Cerebellar nuclear complex (tissue), 1 donor: ENCODE results near the gene KIF25.
"Not testable (repeated sequence)": the region's sequence is repeated elsewhere in the genome, so short reads cannot be mapped to it uniquely, and the experiment has no call there.

Source experiments
- DNase-seq, 2 experiments: peaks; one replicate each; lab custom pipeline; 2025; lab: John Stamatoyannopoulos, UW

KIF25 gene

DNA sequence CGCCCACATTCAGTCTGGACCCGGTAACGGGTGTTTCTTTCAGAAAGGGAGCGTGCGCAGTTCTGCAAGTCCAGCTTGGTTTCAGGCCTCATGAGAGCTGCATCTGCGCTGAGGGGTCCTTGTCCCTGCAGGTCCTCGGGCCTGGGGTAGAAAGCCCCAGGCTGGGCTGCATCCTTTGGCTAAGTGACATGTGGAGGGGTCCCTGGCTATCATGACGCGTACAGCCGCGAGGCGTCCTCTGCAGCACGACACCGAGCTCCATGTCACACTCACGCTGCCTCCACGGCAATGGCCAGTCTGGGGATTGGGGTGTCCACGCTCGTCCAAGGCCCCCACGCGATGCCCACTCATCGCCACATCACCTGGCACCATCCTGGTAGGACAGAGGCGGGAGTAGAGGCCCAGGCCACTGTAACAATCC is 1.7 kb upstream of the KIF25 start:
- no peak for DNase-seq

DNA sequence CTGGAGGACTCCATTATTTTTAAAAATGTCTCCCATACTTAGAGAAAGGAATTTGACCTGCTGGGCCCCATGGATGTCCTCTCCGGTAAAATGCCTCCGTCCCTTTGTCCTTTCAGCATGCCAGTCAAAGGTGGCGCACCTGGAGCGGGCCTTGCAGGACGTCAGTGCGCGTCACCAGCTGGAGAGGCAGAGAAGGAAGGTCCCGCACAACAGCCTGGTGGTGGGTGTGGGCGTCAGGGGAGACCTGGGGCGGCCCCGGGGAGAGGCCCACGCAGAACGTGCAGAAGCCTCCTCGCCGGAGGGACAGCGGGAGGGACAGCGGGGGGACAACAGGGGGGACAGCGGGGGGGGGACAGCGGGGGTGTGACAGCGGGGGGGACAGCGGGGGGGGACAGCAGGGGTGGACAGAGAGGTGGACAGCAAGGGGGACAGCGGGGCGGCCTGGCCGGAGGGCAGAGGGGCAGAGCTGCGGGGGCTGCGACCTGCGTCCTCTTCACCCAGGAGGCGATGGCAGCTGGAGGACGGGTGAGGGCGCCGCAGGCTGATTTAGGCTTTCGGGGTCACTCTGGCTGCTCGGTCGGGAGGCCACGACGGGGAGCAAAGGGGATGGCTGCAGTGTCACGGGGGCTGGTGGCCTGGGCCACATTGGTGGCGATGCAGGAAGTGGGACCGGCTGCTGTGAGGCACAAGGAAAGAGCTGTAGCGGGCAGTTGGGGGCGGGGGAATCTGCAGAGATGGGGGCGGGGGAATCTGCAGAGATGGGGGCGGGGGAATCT is 859 bp upstream of the KIF25 start:
- DNase-seq: no peak

DNA sequence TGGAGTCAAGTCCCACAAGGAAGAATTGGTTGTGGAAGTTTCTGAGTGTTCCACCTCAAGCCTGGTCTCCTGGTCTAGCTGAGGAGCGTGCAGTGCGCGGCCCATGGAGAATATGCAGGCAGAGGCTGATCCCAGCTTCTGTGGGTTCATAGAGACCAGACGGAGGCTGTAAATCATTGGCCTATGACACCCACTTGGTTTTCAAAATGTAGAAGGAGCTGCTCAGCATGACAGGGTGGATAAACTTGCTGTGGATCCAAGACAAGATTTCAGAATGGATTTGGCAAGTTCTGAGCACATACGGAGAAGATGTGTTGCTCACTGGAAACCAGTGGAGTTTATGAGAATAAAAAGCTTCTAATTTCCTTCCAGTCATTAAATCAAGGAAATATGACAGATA is 744 bp downstream of the KIF25 start:
- DNase-seq: no peak

DNA sequence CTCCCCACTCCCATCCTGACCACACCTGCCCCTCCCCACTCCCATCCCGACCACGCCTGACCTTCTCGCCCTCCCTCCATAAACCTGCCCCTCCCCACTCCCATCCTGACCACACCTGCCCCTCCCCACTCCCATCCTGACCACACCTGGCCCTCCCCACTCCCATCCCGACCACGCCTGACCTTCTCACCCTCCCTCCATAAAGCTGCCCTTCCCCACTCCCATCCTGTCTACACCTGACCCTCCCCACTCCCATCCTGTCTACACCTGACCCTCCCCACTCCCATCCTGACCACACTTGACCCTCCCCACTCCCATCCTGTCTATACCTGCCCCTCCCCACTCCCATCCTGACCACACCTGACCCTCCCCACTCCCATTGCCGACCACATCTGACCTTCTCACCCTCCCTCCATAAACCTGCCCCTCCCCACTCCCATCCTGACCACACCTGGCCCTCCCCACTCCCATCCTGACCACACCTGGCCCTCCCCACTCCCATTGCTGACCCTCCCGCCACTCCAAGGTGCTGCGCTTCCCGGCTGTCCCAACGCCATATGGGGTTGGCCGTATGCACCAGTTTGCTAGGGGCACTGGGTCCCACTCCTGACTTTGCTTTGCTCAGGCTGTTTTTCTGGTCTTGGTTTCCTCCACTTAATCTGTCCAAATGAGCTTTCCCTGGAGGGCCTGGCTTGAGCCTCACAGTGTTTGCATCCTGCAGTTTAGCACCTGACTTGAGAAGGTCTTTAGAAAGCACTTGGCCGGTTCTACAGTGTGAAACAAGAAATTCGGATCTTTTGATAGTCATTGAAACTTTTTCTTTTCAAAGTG is 2.9 kb downstream of the KIF25 start:
- DNase-seq: no peak

DNA sequence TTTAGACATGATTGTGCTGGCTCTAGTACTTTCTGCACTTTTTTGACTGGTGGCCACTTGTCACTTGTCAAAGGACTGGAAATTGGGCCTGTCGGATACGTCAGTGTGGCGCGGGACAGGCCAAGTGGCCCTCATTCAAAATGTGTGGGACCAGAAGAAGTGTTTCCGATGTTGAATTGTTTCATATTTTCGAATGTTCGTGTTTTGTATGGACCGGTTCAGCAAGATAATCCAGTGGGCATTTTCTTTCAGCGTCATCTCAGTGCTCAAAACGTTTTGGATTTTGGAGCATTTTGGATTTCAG is 3.5 kb downstream of the KIF25 start:
- DNase-seq: no peak

DNA sequence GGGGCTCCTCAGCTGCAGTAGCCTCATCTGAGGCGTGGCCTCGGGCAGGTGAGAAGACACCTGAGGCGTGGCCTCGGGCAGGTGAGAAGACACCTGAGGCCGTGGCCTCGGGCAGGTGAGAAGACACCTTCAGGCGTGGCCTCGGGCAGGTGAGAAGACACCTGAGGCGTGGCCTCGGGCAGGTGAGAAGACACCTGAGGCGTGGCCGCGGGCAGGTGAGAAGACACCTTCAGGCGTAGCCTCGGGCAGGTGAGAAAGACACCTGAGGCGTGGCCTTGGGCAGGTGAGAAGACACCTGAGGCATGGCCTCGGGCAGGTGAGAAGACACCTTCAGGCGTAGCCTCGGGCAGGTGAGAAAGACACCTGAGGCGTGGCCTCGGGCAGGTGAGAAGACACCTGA is 4.0 kb downstream of the KIF25 start:
- not testable (repeated sequence) for DNase-seq

DNA sequence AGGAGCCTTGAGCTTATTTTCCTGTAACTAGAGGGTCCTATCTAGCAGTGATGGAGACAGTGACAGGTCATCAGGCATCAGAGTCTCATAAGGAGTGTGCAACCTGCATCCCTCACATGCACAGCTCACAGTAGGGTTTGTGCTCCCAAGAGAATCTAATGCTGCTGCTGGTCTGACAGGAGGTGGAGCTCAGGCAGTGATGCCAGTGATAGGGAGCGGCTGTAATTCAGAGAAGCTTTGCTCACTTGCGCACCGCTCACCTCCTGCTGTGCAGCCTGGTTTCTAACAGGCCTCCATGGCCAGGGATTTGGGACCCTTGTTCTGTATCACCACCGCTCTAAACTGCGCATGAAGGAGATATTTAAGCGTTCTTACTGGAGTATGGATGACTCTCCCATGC is 5.3 kb downstream of the KIF25 start:
- DNase-seq: no peak

DNA sequence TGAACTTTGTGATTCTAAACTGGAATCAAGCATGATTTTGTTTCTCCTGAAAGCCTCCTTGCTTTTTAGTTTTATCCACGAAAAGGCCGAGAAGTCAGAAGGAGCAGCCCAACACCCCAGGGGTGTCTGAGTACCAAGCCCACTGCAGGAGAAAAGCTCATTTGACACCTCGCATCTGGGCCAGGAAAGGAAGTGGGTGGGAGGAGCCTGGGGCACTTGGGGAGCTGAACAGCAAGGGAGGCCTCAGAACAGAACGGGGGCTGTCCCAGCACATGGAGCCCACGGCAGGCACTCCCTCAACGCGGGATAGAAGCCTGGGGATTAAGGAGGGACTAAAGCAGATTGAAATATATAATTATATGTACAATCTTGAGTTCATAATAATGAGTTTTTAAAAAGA is 6.6 kb downstream of the KIF25 start:
- DNase-seq: no peak

DNA sequence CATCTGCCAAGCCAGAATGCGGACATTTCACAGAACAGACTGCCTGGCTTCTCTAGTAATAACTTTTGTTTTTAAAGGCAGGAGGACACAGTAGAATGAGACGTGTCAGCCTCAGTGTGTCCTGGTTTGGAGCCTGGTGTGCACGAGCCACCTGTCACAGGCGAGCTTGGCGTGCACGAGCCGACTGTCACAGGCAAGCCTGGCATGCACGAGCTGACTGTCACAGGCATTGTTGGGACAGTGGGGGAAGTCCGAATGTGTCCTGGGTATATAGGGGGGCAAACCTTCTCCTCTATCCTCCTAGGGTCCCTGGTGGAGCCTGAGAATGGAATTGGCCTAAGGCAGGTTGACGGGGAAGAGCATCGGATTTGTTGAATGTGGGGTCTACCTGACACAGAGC is 7.5 kb downstream of the KIF25 start:
- no peak for DNase-seq

DNA sequence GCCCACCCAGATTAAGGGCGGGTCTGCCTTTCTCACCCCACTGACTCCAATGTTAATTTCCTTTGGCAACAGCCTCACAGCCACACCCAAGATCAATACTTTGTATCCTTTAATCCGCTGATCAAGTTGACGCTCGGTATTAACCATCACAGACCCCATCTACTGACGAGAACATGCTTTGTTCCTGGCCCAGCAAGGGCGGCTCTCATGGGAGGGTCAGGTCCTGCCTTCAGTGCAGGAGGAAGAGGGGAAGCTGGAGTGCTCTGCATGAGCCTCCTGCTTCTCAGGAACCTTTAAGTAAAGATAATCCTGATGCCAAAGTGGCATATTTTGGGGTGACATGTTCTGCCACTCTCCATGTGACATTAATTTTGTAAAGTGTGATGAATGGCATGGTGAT is 8.3 kb downstream of the KIF25 start:
- no peak for DNase-seq

DNA sequence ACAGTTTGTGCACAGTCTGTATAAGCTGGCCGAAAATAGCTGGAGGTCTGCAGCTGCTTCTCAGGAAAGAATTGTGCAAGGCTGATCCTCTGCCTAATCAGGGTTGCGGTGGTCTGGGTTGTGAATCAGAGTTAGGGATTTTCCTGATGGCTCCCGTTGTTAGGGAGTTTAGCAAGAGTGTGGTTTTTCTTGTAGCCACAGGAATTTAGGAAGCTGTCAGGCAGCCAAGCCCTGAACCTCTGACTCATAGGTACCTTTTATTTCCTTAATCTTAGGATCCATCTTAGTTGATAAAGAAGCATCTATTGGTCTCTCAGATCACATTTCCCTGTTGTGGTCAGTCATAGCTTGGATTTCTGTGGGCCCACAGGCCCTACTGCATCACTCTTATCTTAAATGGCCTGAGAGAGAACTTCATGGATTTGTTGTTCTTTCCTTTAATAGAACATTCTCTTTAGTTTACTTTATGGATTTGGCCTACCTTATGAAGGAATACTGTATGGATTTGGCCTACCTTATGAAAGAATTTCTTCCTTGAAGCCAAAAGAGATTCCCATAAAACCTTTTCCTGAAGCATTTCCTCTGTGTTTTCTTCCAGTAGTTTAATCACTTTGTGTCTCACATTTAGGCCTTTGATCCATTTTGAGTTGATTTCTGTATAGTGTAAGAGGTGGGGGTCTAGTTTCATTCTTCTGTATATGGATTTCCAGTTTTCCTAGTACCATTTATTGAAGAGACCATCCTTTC is 10.3 kb downstream of the KIF25 start:
- DNase-seq: no peak

DNA sequence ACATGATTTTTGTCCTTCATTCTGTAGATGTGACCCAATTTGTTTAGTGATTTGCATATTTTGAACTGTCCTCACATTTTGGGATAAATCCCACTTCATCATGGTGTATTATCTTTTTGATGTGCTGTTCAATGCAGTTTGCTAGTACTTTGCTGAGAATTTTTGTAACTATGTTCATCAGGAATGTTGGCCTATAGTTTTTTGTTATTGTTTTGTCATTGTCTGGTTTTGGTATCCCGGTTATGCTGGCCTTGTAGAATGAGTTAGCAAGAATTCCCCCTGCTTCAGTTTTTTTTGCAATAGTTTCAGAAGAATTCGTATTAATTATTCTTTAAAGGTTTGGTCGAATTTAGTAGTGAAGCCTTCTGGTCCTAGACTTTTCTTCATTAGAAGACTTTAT is 11.9 kb downstream of the KIF25 start:
- no peak for DNase-seq

DNA sequence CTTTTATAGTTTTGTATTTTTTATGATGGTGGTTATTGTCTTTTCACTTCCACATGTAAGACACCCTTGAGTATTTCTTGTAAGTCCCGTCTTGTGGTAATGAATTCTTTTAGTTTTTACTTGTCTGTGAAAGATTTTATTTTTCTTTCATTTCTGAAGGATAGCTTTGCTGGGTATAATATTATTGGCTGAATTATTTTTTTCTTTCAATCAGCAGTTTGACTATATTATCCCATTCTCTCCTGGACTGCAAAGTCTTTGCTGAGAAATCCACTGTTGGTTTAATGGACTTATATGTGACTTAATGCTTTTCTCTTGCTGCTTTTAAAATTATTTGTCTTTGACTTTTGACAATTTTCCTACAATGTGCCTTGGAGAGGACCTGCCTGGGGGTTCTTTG is 13.8 kb downstream of the KIF25 start:
- DNase-seq: no peak

DNA sequence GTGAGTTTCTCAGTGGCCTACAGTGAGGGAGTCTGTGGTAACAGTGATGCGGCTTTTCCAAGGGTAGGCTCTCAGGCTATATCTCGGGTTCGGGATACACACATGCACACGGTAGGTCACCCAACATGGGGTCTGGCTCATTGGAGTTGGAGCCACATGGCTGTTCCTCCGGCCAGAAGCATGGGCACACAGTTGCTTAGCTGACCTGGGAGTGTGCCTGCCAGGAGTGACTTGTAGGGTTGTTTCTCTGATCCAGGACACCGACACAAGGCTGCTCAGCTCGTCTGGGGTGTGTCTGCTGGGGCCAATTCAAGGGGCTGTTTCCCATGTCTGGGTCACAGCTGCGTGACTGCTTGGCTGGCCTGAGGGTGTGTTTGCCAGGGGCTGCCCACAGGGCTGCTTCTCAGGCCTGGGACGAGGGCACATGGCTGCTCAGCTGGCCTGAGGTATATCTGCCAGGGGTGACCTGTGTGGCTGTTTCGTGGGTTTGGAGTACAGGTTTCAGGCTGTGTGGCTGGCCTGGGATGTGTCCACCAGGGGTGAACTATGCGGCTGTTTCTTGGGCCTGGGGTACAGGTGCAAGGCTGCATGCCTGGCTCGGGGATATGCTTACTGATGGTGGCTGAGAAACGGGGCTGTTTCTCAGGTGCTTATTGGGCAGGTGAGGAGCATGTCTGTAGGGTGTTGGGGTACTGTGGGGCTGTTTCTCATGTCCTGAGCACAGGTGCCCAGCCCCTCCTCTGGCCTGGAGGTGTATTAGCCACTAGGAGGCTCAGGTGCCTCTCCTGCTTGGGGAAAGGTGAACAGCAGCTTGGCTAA is 15.2 kb downstream of the KIF25 start:
- no peak for DNase-seq

DNA sequence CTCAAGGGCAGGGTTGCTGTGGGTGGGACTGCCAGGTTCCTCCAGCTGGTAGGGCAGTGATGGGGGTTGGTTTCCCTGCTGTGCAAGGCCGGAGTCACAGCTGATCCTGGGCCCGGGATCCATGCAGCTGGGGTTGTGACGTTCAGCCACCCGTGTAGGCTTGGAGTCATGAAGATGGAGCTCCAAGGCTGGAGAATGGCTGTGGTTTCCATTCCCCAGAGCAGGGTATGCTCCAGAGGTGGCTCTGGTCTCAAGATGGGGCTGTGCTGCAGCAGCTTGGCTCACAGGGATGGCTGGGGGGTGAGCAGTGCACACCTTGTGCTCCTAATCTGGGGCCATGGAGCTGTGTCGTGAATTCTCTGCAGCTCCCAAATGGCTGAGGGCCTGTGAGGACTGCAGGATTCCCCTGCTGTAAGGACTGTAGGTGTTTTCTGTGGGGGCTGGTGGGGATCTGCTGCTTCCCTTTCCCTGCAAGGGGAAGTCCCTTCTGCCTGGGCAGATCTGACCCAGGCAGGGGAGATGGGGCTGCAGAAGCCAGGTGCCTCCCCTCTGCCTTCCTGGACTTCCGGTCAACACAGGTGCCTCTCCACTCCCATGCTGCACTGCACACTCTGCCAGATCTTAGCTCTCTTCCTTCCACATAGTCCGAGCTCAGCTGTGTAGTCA is 15.9 kb downstream of the KIF25 start:
- DNase-seq: no peak

DNA sequence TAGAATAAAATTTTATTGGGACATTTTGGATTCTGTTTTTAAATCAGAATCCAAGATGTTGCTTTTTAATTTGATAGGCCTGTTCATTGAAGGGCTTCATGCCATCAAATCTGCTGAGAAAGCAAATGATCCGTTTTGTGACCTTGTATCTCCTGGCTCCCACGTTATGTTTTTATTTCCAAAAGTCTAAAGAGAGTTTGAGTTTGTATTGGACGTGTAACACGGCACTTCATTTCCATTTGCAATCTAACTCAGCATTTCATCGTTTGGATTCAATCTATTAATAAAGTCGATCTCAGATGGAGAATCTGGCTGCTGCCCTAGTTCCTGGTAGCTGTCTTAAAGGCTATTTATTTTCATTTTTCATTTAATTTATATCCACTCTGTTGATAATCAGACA is 17.0 kb downstream of the KIF25 start:
- DNase-seq: no peak

DNA sequence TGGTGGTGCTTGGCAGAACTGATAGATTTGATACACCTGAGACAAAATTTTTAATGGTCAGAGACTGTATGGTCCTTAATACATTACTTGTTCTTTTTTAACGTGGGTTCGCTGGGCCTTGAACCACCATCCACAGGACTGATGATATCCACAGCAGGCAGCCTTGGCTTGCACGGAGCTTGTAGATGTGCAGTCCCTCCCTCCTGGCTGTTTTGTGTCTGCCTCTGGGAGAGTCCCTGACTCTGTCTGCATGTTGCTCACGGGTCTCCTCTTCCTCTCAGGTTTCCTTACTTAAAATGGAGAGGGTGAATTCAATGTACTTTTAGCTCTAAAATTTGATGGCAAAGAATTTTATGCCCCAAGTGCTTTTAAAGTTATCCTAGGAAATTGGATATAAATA is 17.5 kb downstream of the KIF25 start:
- no peak for DNase-seq

DNA sequence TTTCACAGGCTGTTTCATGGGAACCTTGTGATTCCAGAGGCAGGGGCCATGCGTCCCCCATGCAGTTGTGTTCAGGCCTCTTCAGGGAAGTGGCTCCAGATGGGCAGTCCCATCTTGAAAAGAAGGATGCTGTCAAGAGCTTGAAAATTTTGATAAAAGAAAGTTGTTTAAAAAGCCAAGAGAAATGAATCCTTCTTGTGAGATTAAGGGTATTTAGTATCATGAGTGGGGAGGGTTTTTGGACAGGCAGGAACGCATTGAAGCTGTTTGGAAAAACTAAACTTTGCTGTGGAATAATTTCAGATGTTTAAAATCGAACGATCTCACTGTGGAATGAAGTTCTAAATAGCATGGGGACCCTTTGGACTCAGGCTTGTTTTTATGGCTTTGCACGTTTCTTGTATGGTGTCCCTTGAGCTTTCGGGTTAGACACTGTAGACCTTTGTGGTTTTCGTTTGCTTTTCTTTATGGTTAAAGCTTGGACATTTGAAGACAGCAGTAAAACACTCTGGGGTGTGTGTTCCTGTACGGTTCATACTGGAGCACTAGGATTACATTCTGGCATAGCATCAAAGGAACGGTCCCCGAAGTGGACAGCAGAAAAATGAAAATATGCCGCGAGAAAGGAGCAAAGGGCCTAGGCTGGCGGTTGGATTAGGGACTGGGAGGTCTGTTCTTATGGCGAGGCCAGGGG is 18.2 kb downstream of the KIF25 start:
- no peak for DNase-seq

DNA sequence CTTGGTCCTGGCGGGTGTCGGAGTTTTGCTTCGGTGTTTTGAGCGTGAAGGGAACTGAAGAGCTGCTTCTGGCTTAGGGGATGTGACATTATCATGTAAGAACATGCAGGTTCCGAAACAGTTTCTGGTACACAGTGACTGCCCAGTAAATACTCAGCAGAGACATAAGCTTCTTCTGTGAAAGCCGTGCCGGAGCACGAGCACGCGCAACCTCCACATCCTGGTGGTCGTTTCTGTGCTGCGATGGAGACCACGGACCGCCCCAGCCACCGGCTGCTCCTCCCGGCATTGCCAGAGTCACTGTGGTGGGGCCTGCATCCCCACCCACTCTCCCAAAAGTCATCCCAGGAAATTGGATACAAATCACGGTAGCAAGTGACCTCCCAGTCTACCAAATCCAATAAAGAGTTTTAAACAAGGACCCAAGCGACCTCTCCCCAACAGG is 18.7 kb downstream of the KIF25 start:
- DNase-seq: no peak

DNA sequence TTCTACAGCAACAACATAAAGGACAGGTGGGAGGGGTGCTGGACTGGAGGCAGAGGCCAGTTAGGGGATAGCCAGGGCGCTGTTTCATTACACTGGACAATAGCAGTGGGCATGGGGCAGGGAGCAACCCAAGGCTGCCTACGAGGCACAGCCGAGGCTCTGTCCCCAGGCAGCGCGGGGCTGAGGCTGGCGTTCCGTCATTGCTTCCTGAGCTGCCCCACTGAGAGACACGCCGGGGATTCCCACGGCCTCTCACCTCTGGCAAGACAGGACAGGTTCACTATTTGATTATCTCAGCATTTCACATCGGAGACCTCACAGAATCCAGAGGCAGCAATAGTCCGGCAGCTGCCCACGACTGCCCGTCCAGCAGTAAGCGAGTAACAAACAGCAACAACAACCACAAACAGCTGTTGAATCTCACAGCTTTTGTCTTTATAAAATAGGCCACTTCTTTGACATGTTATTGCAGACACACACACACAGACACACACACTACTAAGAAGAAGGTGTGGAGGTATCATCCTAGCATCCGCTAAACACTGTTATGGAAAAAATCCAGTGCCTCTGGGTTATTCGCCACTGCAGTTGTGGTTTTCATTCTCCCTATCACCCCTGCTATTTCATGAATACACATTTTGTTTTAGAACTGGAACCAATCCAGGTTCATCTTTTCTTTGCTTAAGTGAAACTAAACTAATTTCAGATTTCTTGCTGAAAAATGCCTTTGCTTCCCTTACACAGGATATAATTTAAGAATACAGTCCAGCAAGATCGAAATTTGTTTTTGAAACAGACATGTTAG is 19.5 kb downstream of the KIF25 start:
- DNase-seq: no peak
